Adipocyte (in vitro differentiated cells): ENCODE data around the gene HEXD.
"Not testable (repeated sequence)": the region's sequence is repeated elsewhere in the genome, so short reads cannot be mapped to it uniquely, and the experiment has no call there.

Source experiments
- DNase-seq: peaks from one replicate; pipeline ENCODE4 v3.0.0-alpha.2; 2015; ENCODE audit warnings: low read depth
- H3K27me3 ChIP-seq: replicated peaks from 2 replicates; pipeline ENCODE4 v1.7.0; 2013; ENCODE audit warnings: mild to moderate bottlenecking, low read length, moderate library complexity; ENCODE audit not compliant: control insufficient read depth, insufficient read depth
- H3K36me3 ChIP-seq: 2 replicates; pipeline ENCODE4 v1.7.0; 2013; ENCODE audit warnings: low read length, mild to moderate bottlenecking, moderate library complexity; ENCODE audit not compliant: control insufficient read depth, insufficient read depth, severe bottlenecking
- H3K4me1 ChIP-seq: 2 replicates; pipeline ENCODE4 v1.7.0; 2013; ENCODE audit warnings: mild to moderate bottlenecking, low read length, moderate library complexity; ENCODE audit not compliant: control insufficient read depth, insufficient read depth
- H3K4me3 ChIP-seq: 2 replicates; pipeline ENCODE4 v1.7.0; 2013; ENCODE audit warnings: mild to moderate bottlenecking, low read length, moderate library complexity
- H3K9ac ChIP-seq: 2 replicates; pipeline ENCODE4 v1.7.0; 2013; ENCODE audit warnings: mild to moderate bottlenecking, low read length, moderate library complexity
- H3K9me3 ChIP-seq: 2 replicates; pipeline ENCODE4 v1.7.0; 2013; ENCODE audit warnings: mild to moderate bottlenecking, low read length, moderate library complexity; ENCODE audit not compliant: control insufficient read depth

HEXD gene

GRCh38 chr17:82447876-82448275, 29.7 kb downstream of the HEXD start:
- no peaks in the 10 kb centered on the region for H3K9me3 ChIP-seq
- no peak overlapping the region for H3K4me3 ChIP-seq
- DNase-seq, result no peak
- peaks cover 13% of the 10 kb centered on the region for H3K36me3 ChIP-seq
- no peak overlapping the region for H3K9ac ChIP-seq
- no peaks in the 10 kb centered on the region for H3K27me3 ChIP-seq
- H3K4me1 ChIP-seq, result peaks cover 15% of the 10 kb centered on the region

- no peaks in the 10 kb centered on the region for H3K9me3 ChIP-seq
- H3K9ac ChIP-seq, result peak overlapping the region; percentile 98
- DNase-seq, result no peak
- H3K4me1 ChIP-seq, result peaks cover 15% of the 10 kb centered on the region
- H3K36me3 ChIP-seq, result peaks cover 4% of the 10 kb centered on the region
- no peaks in the 10 kb centered on the region for H3K27me3 ChIP-seq
- H3K4me3 ChIP-seq, result peak overlapping the region; percentile 92
Observed at GRCh38 chr17:82449131-82449882, 31.2 kb downstream of the HEXD start.

GRCh38 chr17:82449883-82450356, 31.8 kb downstream of the HEXD start:
- DNase-seq, result no peak
- peak overlapping the region; percentile 92 for H3K4me3 ChIP-seq
- H3K27me3 ChIP-seq, result no peaks in the 10 kb centered on the region
- peak overlapping the region; percentile 98 for H3K9ac ChIP-seq
- H3K4me1 ChIP-seq, result peaks cover 15% of the 10 kb centered on the region
- H3K9me3 ChIP-seq, result no peaks in the 10 kb centered on the region
- no peaks in the 10 kb centered on the region for H3K36me3 ChIP-seq

- peaks cover 15% of the 10 kb centered on the region for H3K4me1 ChIP-seq
- no peaks in the 10 kb centered on the region for H3K9me3 ChIP-seq
- H3K27me3 ChIP-seq, result no peaks in the 10 kb centered on the region
- DNase-seq, result peak; percentile 98
- H3K9ac ChIP-seq, result peak within 1 kb of the TSS; percentile 98
- no peaks in the 10 kb centered on the region for H3K36me3 ChIP-seq
- peak within 1 kb of the TSS; percentile 92 for H3K4me3 ChIP-seq
Observed at GRCh38 chr17:82450357-82451106, 32.4 kb downstream of the HEXD start, which contains the start of gene CYBC1. Gene CYBC1, minus strand, starts transcription at chr17:82450752. Its CDS starts 1,498 bp downstream, at chr17:82449254.

GRCh38 chr17:82452162-82452561, 34.0 kb downstream of the HEXD start:
- Histone ChIP-seq H3K36me3 (no peaks in the 10 kb centered on the region), H3K9me3 (no peaks in the 10 kb centered on the region), H3K4me3 (no peak overlapping the region), H3K4me1 (peaks cover 17% of the 10 kb centered on the region), H3K27me3 (no peaks in the 10 kb centered on the region), H3K9ac (no peak overlapping the region)
- no peak for DNase-seq

GRCh38 chr17:82453151-82453550, 35.0 kb downstream of the HEXD start:
- not testable (repeated sequence) for H3K27me3 ChIP-seq, DNase-seq, H3K4me3 ChIP-seq, H3K9ac ChIP-seq, H3K9me3 ChIP-seq, H3K36me3 ChIP-seq
- peaks cover 24% of the 10 kb centered on the region for H3K4me1 ChIP-seq

- not testable (repeated sequence) for H3K27me3 ChIP-seq, H3K9ac ChIP-seq, DNase-seq, H3K36me3 ChIP-seq, H3K4me3 ChIP-seq, H3K9me3 ChIP-seq
- peaks cover 24% of the 10 kb centered on the region for H3K4me1 ChIP-seq
Observed at GRCh38 chr17:82453706-82454105, 35.6 kb downstream of the HEXD start.

- Histone ChIP-seq H3K4me1 (peaks cover 13% of the 10 kb centered on the region), H3K27me3 (no peaks in the 10 kb centered on the region), H3K4me3 (peak overlapping the region; percentile 96), H3K36me3 (peaks cover 18% of the 10 kb centered on the region), H3K9ac (peak overlapping the region; percentile 98), H3K9me3 (no peaks in the 10 kb centered on the region)
- DNase-seq, result no peak
Observed at GRCh38 chr17:82457073-82457928, 39.2 kb downstream of the HEXD start.

GRCh38 chr17:82457929-82458178, 39.7 kb downstream of the HEXD start:
- H3K4me1 ChIP-seq, result peaks cover 13% of the 10 kb centered on the region
- DNase-seq, result no peak
- H3K36me3 ChIP-seq, result peaks cover 20% of the 10 kb centered on the region
- H3K4me3 ChIP-seq, result peak overlapping the region; percentile 96
- H3K9me3 ChIP-seq, result no peaks in the 10 kb centered on the region
- peak overlapping the region; percentile 98 for H3K9ac ChIP-seq
- H3K27me3 ChIP-seq, result no peaks in the 10 kb centered on the region

- peaks cover 13% of the 10 kb centered on the region for H3K4me1 ChIP-seq
- peak; percentile 99 for DNase-seq
- H3K4me3 ChIP-seq, result peak within 1 kb of the TSS; percentile 96
- peak within 1 kb of the TSS; percentile 98 for H3K9ac ChIP-seq
- no peaks in the 10 kb centered on the region for H3K9me3 ChIP-seq
- peaks cover 20% of the 10 kb centered on the region for H3K36me3 ChIP-seq
- H3K27me3 ChIP-seq, result no peaks in the 10 kb centered on the region
Observed at GRCh38 chr17:82458179-82458884, 40.2 kb downstream of the HEXD start, which contains the start of gene NARF. Gene NARF, plus strand, starts transcription at chr17:82458741. Its CDS starts 63 bp downstream, at chr17:82458804.
